Fibroblast of skin of right biceps (primary cell): ENCODE measurements around the gene VRK1.
A peak's percentile ranks its signal among the peaks of the same experiment; 100 is the strongest.
"Not testable (repeated sequence)": the region's sequence is repeated elsewhere in the genome, so short reads cannot be mapped to it uniquely, and the experiment has no call there.

Experiments
- DNase-seq: peaks from one replicate; pipeline ENCODE4 v3.0.0-alpha.2; 2013

VRK1 gene

GRCh38 chr14:96827290-96827689 is 30.1 kb downstream of the VRK1 start:
- no peak for DNase-seq

- DNase-seq = no peak
Observed at GRCh38 chr14:96829791-96830190, 32.6 kb downstream of the VRK1 start.

- no peak for DNase-seq
Observed at GRCh38 chr14:96830946-96831345, 33.8 kb downstream of the VRK1 start.

- no peak for DNase-seq
Observed at GRCh38 chr14:96832351-96832750, 35.2 kb downstream of the VRK1 start.

- DNase-seq = no peak
Observed at GRCh38 chr14:96838449-96838848, 41.3 kb downstream of the VRK1 start.

- no peak for DNase-seq
Observed at GRCh38 chr14:96839251-96839650, 42.1 kb downstream of the VRK1 start.

GRCh38 chr14:96843137-96843536 is 46.0 kb downstream of the VRK1 start:
- DNase-seq = no peak

GRCh38 chr14:96844857-96845570 is 47.8 kb downstream of the VRK1 start:
- DNase-seq = no peak

- DNase-seq = no peak
Observed at GRCh38 chr14:96847451-96847850, 50.3 kb downstream of the VRK1 start.

- no peak for DNase-seq
Observed at GRCh38 chr14:96848011-96848410, 50.8 kb downstream of the VRK1 start.

- no peak for DNase-seq
Observed at GRCh38 chr14:96849733-96850132, 52.6 kb downstream of the VRK1 start.

- no peak for DNase-seq
Observed at GRCh38 chr14:96851694-96852381, 54.7 kb downstream of the VRK1 start.

- peak; percentile 38 for DNase-seq
Observed at GRCh38 chr14:96852823-96853422, 55.7 kb downstream of the VRK1 start.

GRCh38 chr14:96858643-96859042 is 61.5 kb downstream of the VRK1 start:
- DNase-seq = no peak

- DNase-seq = no peak
Observed at GRCh38 chr14:96861568-96862310, 64.6 kb downstream of the VRK1 start.

GRCh38 chr14:96863327-96863985 is 66.3 kb downstream of the VRK1 start:
- DNase-seq = no peak

GRCh38 chr14:96863986-96864330 is 66.8 kb downstream of the VRK1 start:
- no peak for DNase-seq

- DNase-seq = no peak
Observed at GRCh38 chr14:96867634-96868033, 70.5 kb downstream of the VRK1 start.

- DNase-seq = no peak
Observed at GRCh38 chr14:96874127-96874526, 76.9 kb downstream of the VRK1 start.

GRCh38 chr14:96876747-96877146 is 79.6 kb downstream of the VRK1 start:
- DNase-seq = no peak

- DNase-seq = no peak
Observed at GRCh38 chr14:96881713-96882112, 84.5 kb downstream of the VRK1 start.

GRCh38 chr14:96883974-96884373 is 86.8 kb downstream of the VRK1 start:
- not testable (repeated sequence) for DNase-seq

GRCh38 chr14:96888158-96888557 is 91.0 kb downstream of the VRK1 start:
- no peak for DNase-seq
